GM19372 (cell line): Measurements from ENCODE around the gene C19orf81.

ENCODE experiments used
- ATAC-seq: cut with Tn5 transposase; IDR thresholded peaks from one replicate; pipeline ENCODE4 v1.9.1; 2021; ENCODE audit warnings: mild to moderate bottlenecking, low read depth, moderate library complexity; ENCODE audit not compliant: unreplicated experiment

Gene C19orf81

GRCh38 chr19:50676625-50677197, 27.5 kb downstream of the C19orf81 start:
- ATAC-seq = no peak

- ATAC-seq = no peak
Observed at GRCh38 chr19:50677636-50678035, 28.4 kb downstream of the C19orf81 start.

- no peak for ATAC-seq
Observed at GRCh38 chr19:50678323-50678722, 29.1 kb downstream of the C19orf81 start.

- peak; percentile 72 for ATAC-seq
Observed at GRCh38 chr19:50679177-50680125, 30.2 kb downstream of the C19orf81 start.

DNA sequence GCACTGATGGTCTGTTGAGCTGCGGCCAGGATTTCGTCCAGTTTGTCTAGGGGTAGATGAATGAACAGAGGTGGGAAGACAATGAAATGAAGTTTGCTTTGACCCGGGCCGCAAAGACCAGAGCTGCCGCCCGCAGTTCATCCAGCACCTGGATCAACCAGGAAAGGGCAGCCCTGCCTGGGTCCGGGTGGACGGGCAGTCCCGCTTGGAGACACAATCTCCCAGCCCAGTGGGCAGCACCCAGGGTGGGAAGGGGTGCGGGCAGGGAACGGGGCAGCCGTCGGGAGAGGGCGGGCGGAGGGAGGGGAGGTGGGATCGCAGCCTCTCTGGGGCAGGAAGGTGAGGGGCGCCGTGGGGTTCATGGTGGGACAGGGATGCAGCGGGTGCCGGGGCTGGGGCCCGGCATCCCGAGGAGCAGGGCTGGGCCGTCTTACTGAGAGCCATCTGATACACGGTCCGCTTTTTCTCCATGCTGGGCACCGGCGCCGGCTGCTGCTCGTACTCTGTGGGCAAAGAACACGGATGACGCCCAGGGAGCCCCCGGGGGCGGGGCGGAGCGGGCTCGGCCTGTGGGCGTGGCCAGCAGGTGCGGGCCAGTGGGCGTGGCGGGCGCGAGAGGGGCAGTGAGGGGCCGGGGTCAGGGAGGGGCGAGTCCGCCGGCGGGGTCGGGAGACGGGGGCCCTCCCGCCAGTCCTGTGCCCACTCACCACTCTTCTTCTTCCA, 37.2 kb downstream of the C19orf81 start:
- no peak for ATAC-seq

DNA sequence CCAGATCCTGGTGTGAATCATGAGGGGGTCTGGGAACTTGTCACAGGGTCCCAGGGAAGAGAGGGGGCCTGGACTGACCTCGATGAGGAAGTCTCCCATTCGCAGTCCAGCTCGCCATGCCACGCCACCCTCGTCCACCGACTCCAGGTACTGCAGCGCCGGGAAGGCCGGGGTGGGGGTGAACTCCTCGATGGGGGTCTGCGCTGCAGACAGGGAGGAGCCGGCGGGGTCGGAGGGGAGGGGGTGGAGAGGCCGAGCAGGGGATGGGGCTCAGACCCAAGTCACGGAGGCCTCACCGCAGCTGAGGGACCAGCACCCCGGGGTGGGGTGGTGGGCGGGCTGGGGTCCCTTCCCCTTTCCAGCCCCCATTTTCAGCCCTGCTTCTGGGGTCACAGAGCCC, 39.5 kb downstream of the C19orf81 start:
- ATAC-seq = no peak

DNA sequence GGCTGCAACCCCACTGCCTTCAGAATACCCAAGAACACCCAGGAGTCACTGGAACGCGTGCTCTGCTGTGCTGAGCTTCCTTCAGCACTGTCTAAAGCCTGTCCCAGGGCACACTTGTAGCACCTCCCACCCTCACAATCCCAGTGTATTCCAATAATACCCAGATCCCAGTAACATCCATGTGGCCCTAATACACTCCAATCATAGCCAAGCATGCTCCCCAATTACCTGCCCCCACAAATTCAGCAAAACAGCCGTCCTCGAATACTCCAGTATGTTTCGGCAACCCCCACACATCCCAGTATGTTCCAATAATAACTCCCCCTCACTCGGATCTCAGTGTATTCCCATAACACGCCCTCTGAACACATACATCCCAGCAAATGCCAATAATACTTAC, 41.2 kb downstream of the C19orf81 start:
- no peak for ATAC-seq

DNA sequence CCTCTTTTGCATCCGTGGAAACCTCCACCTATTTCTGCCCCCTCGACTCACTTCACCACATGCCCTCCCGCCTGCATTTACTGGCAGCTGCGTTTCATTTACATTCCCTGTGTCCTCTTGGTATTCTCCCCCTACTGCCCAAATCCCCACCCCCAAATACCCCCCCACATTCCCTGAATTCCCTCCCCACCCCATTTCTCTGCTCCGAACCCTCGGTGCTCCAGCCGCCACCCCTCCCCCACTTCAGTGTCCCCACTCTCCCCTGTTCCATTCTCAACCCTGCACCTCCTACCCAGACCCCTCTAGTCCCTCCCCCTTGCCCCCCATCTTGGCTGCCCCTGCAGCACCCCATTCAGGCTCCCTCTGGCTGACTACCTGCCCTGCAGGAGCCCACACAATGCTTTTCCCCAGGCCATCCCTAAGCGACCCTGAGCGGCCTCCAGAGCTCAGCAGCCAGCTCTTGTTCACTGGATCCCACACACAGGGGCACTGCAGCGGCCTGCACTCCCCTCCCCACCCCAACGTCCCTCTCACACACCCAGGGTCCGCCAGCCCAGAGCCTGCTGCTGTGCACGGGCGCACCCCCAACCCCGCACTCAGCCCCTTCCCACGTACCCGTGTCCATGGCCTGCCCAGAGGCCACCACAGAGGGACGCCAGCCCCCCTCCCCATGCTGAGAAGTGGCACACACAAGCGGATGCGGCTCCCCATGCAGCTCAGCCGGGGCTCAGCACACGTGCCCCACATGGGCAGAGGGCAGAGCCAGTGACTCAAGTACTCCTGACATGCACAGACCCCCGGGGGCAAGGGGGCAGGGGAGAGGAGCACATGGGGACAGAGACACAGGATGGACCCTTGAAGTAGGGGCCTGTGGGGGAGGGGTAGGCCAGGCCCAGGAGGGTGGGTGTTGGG, 44.1 kb downstream of the C19orf81 start:
- ATAC-seq = no peak

DNA sequence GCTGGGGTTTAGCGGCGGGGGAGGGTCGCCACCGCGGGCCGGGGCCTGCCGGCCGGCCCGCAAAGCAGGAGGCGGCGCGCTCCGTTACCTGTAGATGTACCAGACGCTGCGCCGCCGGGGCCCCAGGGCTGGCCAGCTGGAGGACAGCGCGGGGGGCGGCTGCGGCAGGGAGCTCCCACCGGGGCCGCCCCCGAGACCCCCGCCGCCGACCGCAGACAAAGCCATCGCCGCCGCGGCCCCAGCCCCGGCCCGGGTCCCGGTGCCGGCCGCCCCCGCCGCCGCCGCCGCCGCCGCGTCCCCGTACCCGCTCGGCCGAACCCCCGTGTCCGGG, 45.5 kb downstream of the C19orf81 start:
- ATAC-seq = no peak

GRCh38 chr19:50695251-50696093, 46.2 kb downstream of the C19orf81 start:
- ATAC-seq = no peak

DNA sequence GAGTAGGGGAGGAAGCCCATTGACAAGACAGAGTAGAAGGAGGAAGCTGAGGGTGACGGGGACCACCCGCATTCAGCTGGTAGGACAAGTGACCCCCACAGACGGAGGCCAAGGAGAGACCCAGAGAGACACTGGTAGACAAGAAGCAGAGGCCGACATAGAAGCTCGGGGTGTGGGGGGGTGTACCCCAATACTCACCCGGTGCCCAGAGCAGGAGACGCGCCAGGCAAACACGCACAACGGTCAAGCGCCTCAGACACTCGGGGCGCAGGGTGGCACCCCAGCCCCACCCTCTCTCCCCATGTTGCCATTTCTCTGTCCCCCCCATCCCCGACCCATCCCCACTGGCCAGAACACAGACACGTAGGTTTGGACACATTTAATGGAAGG, 46.8 kb downstream of the C19orf81 start:
- ATAC-seq = no peak

DNA sequence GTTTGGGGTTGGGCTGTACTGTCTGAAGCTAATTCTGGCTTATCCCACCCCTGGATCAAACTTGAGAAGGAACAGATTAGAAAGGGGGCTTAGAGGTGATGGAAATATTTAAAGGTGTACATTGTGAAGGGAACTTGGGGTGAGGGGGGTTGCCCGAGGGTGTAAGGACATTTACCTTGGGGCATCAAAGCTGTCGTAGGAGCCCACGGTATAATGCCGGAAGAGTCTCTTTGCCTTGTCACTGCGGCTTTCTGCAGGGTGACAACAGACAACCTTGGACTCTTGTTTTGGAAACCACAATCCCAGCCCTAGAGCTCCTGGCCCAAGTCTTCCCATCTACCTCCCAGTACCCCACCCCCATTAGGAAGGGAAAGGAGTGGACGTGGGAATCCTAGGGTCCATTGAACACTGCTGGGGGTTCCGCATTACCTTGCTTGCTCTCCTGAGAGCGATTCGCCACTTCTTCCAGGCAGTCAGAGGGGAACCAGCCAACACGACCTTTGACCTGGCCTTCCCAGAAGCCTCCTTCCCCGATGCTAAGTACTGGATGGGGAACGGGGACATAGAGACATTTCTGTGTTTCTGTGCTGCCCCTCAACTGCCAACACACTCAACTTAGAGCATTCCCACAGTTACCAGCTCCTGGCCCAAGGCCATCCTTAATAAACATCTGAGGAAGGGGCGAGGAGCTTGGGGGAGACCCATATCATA, 48.3 kb downstream of the C19orf81 start:
- ATAC-seq = no peak

DNA sequence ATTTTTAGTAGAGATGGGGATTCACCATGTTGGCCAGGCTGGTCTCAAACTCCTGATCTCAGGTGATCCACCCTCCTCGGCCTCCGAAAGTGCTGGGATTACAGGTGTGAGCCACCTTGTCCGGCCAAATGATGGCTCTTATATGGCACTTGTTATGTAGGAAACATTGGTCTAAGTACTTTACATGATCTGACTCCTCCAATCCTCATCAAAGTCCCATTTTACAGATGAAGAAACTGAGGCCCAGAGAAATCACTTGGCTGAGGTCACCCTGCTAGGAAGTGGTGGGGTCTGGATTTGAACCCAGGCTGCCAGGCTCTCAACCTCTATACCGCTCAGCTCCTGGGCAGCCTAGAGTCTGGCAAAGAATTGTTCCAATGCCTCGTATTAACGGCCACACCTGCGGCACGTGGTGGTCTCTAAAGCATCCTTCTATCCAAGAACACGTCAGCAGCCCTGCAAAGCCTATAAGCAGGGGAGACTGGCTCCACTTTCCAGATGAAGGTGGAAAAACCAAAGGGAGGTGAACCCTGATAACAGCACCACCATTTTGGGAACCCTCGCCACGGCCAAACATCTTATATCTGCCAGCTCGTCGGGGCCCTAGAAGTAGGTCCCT, 52.2 kb downstream of the C19orf81 start:
- no peak for ATAC-seq

GRCh38 chr19:50702158-50702870, 53.1 kb downstream of the C19orf81 start:
- ATAC-seq = no peak

DNA sequence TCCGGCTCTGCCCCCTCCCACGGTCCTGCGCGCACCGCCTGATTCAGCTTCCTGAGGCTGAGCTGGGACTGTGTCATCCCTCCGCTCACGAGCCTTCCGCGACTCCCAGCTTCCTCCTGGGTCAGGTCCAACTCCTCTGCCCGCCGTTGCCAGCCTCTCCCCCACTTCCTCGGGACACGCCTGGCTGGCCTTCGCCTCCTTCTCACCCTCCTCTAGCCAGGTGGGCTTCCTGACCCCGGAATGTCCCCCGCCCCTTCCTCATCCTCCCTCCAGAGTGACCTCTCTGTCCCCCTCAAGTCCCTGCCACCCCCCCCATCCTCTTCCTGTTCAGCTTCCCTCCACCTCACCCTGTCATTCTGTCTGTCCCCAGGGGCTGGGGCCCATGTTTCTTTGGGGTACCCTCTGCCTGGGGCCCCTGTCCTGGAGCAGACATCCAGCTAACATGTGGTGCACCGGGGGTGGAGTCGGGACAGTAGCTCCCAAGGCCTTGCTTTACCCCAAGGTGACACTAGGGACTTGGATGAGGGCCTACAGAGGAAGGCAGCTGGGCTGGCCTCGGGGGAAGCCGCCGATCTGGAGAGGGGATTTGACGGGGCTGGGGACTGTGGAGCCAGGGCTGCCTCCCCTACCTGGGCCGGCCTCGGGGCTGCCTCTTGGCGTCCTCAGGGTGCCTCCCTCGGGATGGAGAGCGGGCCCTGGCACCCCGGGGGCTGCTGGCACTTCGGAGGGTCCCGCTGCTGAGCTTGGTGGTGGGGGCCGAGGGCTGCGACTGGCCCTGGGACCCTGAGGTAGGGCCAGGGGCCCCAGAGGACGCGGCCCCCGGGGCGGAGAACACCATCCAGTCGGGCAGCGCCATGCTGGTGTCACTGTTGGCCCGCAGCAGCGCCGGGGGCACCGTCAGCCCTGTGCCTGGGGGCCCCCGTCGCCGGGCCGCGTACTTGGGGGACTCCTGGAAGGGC, 53.9 kb downstream of the C19orf81 start:
- ATAC-seq = no peak

- no peak for ATAC-seq
Observed at GRCh38 chr19:50703915-50704796, 54.9 kb downstream of the C19orf81 start.
